Chondrocyte (in vitro differentiated cells): ENCODE measurements around the gene CWC27. TPM values are rescaled to one million over a fixed set of nuclear protein-coding genes. Genes with fewer than 3 reads are reported as not detected.

Experiments
- DNase-seq: peaks from one replicate; pipeline ENCODE4 v3.0.0; 2021; ENCODE audit warnings: mixed read lengths, low spot score
- H3K27ac Mint-ChIP-seq: one replicate; pipeline ENCODE4 v1.8.0; 2021; ENCODE audit warnings: mild to moderate bottlenecking, moderate library complexity, mixed read lengths; ENCODE audit not compliant: unreplicated experiment
- H3K27me3 Mint-ChIP-seq: 2 replicates; pipeline ENCODE4 v1.8.0; 2021; ENCODE audit warnings: low read depth, mixed read lengths
- H3K36me3 Mint-ChIP-seq: 2 replicates; pipeline ENCODE4 v1.8.0; 2021; ENCODE audit warnings: low read depth, mixed read lengths
- H3K4me1 Mint-ChIP-seq: 2 replicates; pipeline ENCODE4 v1.8.0; 2021; ENCODE audit warnings: low read depth, mild to moderate bottlenecking, mixed read lengths
- H3K4me3 Mint-ChIP-seq: one replicate; pipeline ENCODE4 v1.8.0; 2021; ENCODE audit warnings: mild to moderate bottlenecking, moderate library complexity, mixed read lengths; ENCODE audit not compliant: unreplicated experiment
- H3K9me3 Mint-ChIP-seq: 2 replicates; pipeline ENCODE4 v1.8.0; 2021; ENCODE audit warnings: low read depth, mixed read lengths
- CTCF ChIP-seq: fragments of 200-600 bp; sonication (generic); IDR thresholded peaks from 2 replicates; pipeline ENCODE4 v1.5.0; 2021; ENCODE audit warnings: antibody characterized with exemption, mild to moderate bottlenecking, moderate library complexity
- total RNA-seq: library from RNA; stranded (reverse); gene quantifications from 3 replicates; pipeline ENCODE4 v1.2.1, GENCODE V29; 2021

Gene CWC27
- total RNA-seq, 1 donor from 2014 or later = 19.5 TPM

GRCh38 chr5:65012301-65012892 lies 243.7 kb downstream of the CWC27 start:
- Mint-ChIP-seq H3K4me3 (no peak overlapping the region), H3K27me3 (no peaks in the 10 kb centered on the region), H3K27ac (no peak overlapping the region), H3K36me3 (peaks cover 2% of the 10 kb centered on the region), H3K4me1 (peaks cover 8% of the 10 kb centered on the region), H3K9me3 (peaks cover 5% of the 10 kb centered on the region)
- DNase-seq = no peak
- TF ChIP-seq CTCF = no peak

DNA sequence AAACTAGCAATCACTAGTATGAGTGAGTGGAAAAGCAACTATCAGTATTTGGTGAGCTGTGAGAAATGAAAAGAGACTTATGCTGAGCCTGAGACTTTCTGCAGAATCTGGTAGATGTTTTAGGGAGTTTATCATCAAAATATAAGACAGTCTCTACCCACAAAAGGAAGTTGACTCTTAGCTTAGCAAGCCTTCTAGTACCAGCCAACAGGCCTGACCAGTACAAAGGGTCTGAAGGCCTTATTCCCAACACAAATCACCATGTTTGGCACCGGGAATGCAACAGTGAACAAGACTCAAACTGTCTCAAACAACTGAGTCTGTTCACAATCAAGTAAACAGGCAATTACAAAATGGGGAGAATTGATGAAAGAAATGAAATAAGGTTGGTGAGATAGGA lies 244.4 kb downstream of the CWC27 start:
- no peak overlapping the region for H3K4me3 Mint-ChIP-seq
- no peak for DNase-seq
- no peak overlapping the region for H3K27ac Mint-ChIP-seq
- H3K36me3 Mint-ChIP-seq = peaks cover 3% of the 10 kb centered on the region
- TF ChIP-seq CTCF = no peak
- no peaks in the 10 kb centered on the region for H3K27me3 Mint-ChIP-seq
- H3K9me3 Mint-ChIP-seq = peaks cover 2% of the 10 kb centered on the region
- peaks cover 16% of the 10 kb centered on the region for H3K4me1 Mint-ChIP-seq

- no peak overlapping the region for H3K27ac Mint-ChIP-seq
- peaks cover 17% of the 10 kb centered on the region for H3K4me1 Mint-ChIP-seq
- DNase-seq = no peak
- H3K9me3 Mint-ChIP-seq = no peaks in the 10 kb centered on the region
- no peak for TF ChIP-seq CTCF
- peaks cover 3% of the 10 kb centered on the region for H3K36me3 Mint-ChIP-seq
- H3K27me3 Mint-ChIP-seq = no peaks in the 10 kb centered on the region
- H3K4me3 Mint-ChIP-seq = no peak overlapping the region
Observed at GRCh38 chr5:65014769-65015168, 246.0 kb downstream of the CWC27 start.

- no peak overlapping the region for H3K27ac Mint-ChIP-seq
- H3K9me3 Mint-ChIP-seq = no peaks in the 10 kb centered on the region
- no peaks in the 10 kb centered on the region for H3K27me3 Mint-ChIP-seq
- no peak for DNase-seq
- no peak overlapping the region for H3K4me3 Mint-ChIP-seq
- TF ChIP-seq CTCF = no peak
- peaks cover 3% of the 10 kb centered on the region for H3K36me3 Mint-ChIP-seq
- peaks cover 24% of the 10 kb centered on the region for H3K4me1 Mint-ChIP-seq
Observed at GRCh38 chr5:65015767-65016166, 247.0 kb downstream of the CWC27 start.

- DNase-seq = no peak
- Mint-ChIP-seq H3K9me3 (no peaks in the 10 kb centered on the region), H3K36me3 (peaks cover 3% of the 10 kb centered on the region), H3K4me1 (peaks cover 27% of the 10 kb centered on the region), H3K27ac (no peak overlapping the region), H3K4me3 (no peak overlapping the region), H3K27me3 (no peaks in the 10 kb centered on the region)
- TF ChIP-seq CTCF = no peak
Observed at GRCh38 chr5:65017636-65018035, 248.9 kb downstream of the CWC27 start.
